Activated T-helper 2 cell treated with anti-CD3 and anti-CD28 coated beads, Interferon-gamma antibody, Interleukin-2, Interleukin-4, amounts not matched to agents 10 μg/mL and 5 μg/mL and 100 μg/mL, durations not matched to agents 14 hours and 24 hours and 36 hours (primary cell): ENCODE results near the gene CFAP61. TPM values are rescaled to one million over a fixed set of nuclear protein-coding genes. Genes with fewer than 3 reads are reported as not detected.

ENCODE experiments used
- DNase-seq: peaks from one replicate; pipeline ENCODE4 v3.0.0; 2021; ENCODE audit warnings: low spot score
- H3K27ac Mint-ChIP-seq: one replicate; pipeline ENCODE4 v1.8.0; 2021; ENCODE audit warnings: mixed read lengths
- H3K27me3 Mint-ChIP-seq: one replicate; pipeline ENCODE4 v1.8.0; 2021; ENCODE audit warnings: low read depth, mixed read lengths
- H3K36me3 Mint-ChIP-seq: one replicate; pipeline ENCODE4 v1.8.0; 2021; ENCODE audit warnings: low read depth, mixed read lengths
- H3K4me1 Mint-ChIP-seq: one replicate; pipeline ENCODE4 v1.8.0; 2021; ENCODE audit warnings: low read depth, mixed read lengths
- H3K4me3 Mint-ChIP-seq: one replicate; pipeline ENCODE4 v1.8.0; 2021; ENCODE audit warnings: low read depth, mild to moderate bottlenecking, moderate library complexity, mixed read lengths
- H3K9me3 Mint-ChIP-seq: one replicate; pipeline ENCODE4 v1.8.0; 2021; ENCODE audit warnings: mixed read lengths
- intact Hi-C: fragments of 100-400 bp; cut with micrococcal nuclease; formaldehyde crosslinking; loops from one replicate; pipeline ENCODE4 v1.15.1; 2023
- total RNA-seq: library from RNA; stranded (reverse); gene quantifications from 2 replicates; pipeline ENCODE4 v1.2.3, GENCODE V29; 2022

Gene CFAP61
- total RNA-seq, 1 donor from 2014 or later = not detected

DNA sequence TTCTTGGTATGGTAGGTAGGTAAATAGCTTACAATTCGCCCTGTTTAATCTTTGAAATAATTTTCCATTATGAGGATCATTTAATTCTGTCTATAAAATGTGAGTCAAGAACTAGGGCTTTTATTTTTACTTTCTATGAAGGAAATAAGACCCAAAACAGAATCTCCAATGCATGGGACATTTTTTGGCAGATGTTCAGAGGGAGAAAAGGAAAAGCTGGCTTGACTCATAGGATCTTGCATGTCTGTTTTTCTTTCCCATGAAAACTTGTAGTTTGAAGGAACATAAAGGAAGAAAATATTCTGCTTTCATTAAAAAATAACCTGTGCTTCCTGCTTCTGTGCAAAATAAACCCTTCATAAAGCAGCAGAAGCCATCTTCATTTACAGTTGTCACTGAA is 172.5 kb downstream of the CFAP61 start:
- intact Hi-C loops = no loop called here
- Mint-ChIP-seq H3K9me3 (no peaks in the 10 kb centered on the region), H3K4me1 (no peaks in the 10 kb centered on the region), H3K4me3 (no peak overlapping the region), H3K36me3 (no peaks in the 10 kb centered on the region), H3K27me3 (peaks cover 3% of the 10 kb centered on the region), H3K27ac (no peak overlapping the region)
- no peak for DNase-seq

DNA sequence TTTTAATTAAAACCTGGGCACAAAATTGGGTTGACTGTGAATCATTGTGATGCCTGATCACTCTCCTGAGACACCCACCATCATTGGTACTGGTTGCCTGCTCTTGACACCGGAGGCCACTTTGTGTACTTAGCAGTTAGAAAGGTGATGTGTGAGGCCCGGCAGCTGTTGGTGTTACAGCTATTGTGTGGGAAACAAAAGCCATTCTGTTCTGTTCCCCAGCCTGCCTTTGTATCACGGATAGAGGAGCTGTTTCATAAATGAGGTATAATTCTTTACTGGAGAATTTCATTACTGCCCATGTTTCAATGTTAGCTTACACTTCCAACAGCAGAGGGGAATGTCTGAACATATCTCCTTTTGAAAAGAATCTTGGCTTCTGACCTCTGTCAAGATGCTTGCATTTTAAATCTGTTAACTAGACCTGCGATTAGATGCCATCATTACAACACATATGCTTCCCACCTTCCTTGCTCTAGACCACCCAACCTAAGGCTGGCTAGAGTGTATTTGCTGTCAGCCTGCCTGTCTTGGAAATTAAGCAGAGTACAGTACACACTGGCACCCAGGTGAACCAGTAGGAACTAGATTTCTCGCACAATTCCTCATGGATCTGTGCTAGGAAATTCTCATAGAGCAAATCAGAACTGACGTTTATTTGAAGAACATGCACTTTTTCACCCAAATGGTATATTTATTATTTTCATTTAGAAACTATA is 173.2 kb downstream of the CFAP61 start:
- Mint-ChIP-seq H3K27ac (no peak overlapping the region), H3K4me3 (no peak overlapping the region), H3K36me3 (no peaks in the 10 kb centered on the region), H3K9me3 (no peaks in the 10 kb centered on the region), H3K27me3 (peaks cover 1% of the 10 kb centered on the region), H3K4me1 (no peaks in the 10 kb centered on the region)
- no peak for DNase-seq
- intact Hi-C loops = no loop called here

DNA sequence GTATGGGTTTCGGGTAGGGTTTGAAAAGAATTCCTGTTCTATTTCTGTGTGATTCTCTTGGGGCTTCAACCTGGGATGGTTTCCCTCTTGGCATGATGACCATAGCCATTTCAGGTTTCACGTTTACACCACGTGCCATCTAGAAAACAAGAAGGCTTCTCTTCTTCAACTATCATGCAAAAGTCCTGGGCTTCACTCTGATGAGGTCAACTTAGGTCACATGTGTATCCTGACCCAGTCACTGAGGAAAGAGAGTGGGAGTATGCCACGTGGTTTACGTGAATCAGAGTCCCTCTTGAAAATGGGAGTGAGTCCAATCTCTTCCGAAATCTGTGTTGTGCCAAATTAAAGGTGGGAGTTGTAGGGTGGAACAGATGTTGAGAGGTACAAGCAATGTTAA is 174.2 kb downstream of the CFAP61 start:
- Mint-ChIP-seq H3K4me3 (no peak overlapping the region), H3K36me3 (no peaks in the 10 kb centered on the region), H3K27me3 (peaks cover 1% of the 10 kb centered on the region), H3K4me1 (no peaks in the 10 kb centered on the region), H3K27ac (no peak overlapping the region), H3K9me3 (no peaks in the 10 kb centered on the region)
- DNase-seq = no peak
- intact Hi-C loops = no loop called here

DNA sequence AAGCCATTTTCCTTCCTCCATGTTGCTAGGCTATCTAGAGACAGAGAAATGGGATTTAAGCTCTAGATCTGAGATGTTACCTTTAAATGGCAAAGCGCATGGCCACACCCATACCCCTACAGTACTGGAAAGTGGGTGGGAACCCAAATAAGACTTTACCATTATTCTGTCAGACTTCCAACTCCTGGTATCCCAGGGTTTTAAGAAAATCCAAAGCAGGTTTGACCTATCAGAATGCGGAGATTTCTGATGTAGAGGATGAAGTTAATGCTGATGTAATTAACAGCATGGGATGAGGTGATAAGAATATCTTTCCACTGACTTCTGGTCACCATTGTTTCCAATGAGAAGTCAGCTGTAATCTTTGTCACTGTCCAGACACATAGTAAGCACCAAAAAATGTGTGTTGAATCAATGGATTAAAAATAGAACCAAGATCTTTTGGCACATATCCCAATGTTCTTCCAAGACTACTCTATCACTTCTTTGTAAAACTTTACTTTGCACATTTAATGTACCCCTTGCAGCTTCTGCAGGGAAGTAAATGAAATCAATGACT is 174.8 kb downstream of the CFAP61 start:
- H3K4me1 Mint-ChIP-seq = no peaks in the 10 kb centered on the region
- intact Hi-C loops = no loop called here
- H3K27ac Mint-ChIP-seq = no peak overlapping the region
- H3K9me3 Mint-ChIP-seq = no peaks in the 10 kb centered on the region
- no peak for DNase-seq
- no peak overlapping the region for H3K4me3 Mint-ChIP-seq
- H3K36me3 Mint-ChIP-seq = no peaks in the 10 kb centered on the region
- peaks cover 1% of the 10 kb centered on the region for H3K27me3 Mint-ChIP-seq

DNA sequence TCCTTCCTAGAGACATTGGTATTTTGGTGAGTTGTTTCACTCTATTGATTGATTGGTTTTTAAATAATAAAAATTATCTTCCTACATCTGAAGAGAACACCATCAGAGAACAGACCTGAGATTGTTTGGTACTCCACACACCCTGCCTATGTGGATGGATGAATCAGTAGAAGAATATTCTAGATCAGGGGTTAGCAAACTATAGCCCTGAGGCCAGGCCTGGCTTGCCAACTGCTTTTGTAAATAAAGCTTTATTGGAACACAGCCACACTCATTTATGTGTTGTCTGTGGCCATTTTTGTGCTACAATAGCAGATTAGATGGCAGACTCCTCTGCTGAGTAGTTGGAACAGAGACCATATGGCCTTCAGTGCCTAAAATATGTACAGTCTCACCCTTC is 176.0 kb downstream of the CFAP61 start:
- no peaks in the 10 kb centered on the region for H3K4me1 Mint-ChIP-seq
- no peaks in the 10 kb centered on the region for H3K9me3 Mint-ChIP-seq
- intact Hi-C loops = no loop called here
- no peak overlapping the region for H3K27ac Mint-ChIP-seq
- peaks cover 1% of the 10 kb centered on the region for H3K27me3 Mint-ChIP-seq
- H3K4me3 Mint-ChIP-seq = no peak overlapping the region
- no peaks in the 10 kb centered on the region for H3K36me3 Mint-ChIP-seq
- DNase-seq = no peak

DNA sequence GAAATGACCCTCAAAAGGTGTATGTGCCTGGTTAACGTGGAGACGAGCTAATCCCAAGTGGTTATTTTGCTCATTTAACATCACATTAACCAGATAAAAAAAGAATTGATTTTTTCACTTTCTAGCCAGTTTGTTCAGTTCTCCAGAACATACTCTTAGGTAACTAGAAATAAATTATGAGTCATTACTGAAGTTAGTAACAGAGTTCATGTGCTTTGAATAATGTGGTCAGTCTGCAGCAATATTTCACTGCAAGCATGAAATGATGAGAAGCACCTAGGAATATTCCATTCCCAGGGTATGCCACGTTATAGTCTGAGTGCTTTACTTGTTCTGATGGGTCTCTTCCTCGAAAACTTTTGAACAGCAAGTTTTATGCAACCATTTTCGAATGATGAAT is 177.3 kb downstream of the CFAP61 start:
- H3K27me3 Mint-ChIP-seq = no peaks in the 10 kb centered on the region
- no peaks in the 10 kb centered on the region for H3K4me1 Mint-ChIP-seq
- no peak overlapping the region for H3K27ac Mint-ChIP-seq
- no peak overlapping the region for H3K4me3 Mint-ChIP-seq
- no peaks in the 10 kb centered on the region for H3K36me3 Mint-ChIP-seq
- intact Hi-C loops = no loop called here
- no peaks in the 10 kb centered on the region for H3K9me3 Mint-ChIP-seq
- no peak for DNase-seq

DNA sequence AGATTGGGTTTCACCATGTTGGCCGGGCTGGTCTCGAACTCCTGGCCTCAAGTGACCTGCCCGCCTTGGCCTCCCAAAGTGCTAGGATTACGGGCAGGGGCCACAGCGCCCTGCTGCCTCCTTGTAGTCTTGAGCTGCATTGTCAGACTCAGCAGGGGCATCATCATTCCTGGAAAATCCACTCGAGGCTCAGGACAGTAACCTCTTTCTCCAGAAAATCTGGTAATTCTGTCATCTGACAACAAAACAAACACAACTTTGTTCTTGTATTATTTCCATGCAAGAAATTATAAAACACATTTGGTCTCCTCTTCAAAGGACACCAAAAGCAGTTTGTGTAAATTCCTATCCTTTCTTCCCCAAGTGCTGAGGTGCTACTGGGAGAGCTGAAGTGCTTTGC is 178.4 kb downstream of the CFAP61 start:
- H3K36me3 Mint-ChIP-seq = no peaks in the 10 kb centered on the region
- no peak for DNase-seq
- intact Hi-C loops = no loop called here
- H3K4me3 Mint-ChIP-seq = no peak overlapping the region
- no peaks in the 10 kb centered on the region for H3K27me3 Mint-ChIP-seq
- H3K27ac Mint-ChIP-seq = no peak overlapping the region
- H3K9me3 Mint-ChIP-seq = no peaks in the 10 kb centered on the region
- no peaks in the 10 kb centered on the region for H3K4me1 Mint-ChIP-seq

DNA sequence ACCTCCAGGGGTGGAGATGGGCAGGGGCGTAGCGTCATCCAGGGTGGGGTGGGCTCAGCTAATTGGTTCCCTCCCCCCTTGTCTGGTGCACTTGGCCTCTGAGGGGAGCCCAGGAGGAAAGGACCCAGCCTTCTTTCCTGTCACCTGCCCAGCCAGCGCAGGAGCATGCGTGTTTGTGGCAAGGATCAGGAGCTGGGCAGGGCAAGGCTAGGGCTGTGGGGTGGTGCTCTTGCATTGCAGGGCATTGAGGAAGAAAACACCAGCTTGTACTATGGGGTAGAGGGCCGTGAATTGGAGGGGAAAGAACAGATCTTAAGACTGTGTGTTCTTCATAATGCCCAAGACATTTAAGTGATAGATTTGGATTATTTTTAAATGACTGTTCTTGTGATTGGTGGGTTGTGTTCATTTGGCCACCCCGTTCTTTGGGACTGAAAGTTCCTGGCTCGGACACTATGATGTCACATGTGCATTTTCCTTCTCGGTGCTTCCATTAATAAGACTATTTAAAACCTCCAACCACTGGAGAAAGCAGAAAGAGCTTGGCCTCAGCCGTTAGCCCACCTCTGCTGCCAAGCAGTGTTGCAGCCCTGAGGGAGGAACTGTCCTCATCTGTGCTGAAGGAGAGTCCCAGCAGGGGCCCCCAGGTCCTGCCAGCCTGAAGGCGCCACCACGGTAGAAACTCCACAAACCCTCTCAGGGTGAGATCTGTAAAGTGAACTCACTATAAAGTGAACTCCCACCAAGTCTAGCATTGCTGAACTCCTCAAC is 179.4 kb downstream of the CFAP61 start:
- H3K36me3 Mint-ChIP-seq = no peaks in the 10 kb centered on the region
- H3K9me3 Mint-ChIP-seq = no peaks in the 10 kb centered on the region
- no peaks in the 10 kb centered on the region for H3K27me3 Mint-ChIP-seq
- no peaks in the 10 kb centered on the region for H3K4me1 Mint-ChIP-seq
- no peak for DNase-seq
- no peak overlapping the region for H3K4me3 Mint-ChIP-seq
- intact Hi-C loops = no loop called here
- H3K27ac Mint-ChIP-seq = no peak overlapping the region

DNA sequence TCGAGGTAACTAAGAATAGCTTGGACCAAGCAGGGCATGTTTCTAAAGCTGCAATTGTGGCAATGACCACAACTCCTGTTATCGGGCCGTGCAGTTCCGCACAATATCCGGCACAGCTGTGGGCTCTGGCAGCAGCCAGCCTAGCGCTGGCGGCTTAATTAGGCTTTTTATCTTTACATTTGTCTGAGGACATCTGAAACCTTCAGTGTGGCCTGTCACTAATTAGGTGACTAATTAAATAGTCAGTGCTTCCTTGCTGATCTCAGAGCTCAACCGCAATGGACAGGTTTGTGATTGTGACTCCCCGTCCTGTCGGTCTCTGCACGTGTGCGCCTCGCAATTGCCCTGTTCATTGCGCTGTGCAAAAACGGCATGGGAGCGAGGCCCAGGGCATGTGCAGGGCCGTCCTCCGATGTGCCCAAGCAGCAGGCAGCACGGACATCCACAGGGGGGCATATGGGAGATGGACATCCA is 180.7 kb downstream of the CFAP61 start:
- H3K9me3 Mint-ChIP-seq = no peaks in the 10 kb centered on the region
- no peak for DNase-seq
- no peaks in the 10 kb centered on the region for H3K36me3 Mint-ChIP-seq
- no peaks in the 10 kb centered on the region for H3K4me1 Mint-ChIP-seq
- no peak overlapping the region for H3K27ac Mint-ChIP-seq
- intact Hi-C loops = no loop called here
- no peak overlapping the region for H3K4me3 Mint-ChIP-seq
- peaks cover 3% of the 10 kb centered on the region for H3K27me3 Mint-ChIP-seq

DNA sequence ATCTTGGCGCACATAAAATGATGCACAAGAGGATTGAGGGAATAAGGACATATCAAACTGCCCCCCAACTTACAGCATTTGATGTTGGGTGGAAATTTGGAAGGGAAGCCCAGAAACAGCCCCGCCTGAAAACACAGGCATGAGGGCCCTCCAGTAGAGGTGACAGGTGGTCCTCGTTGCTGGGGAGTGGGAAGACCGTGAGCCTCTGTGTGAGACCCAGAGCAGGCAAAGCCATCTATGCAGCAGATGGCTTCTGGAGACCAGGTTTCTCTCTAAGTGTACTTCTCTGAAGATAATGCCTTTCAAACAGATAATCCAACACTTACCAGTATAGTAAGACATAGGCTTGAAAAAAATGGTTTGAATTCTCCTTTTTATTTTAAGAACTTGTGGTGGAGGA is 183.3 kb downstream of the CFAP61 start:
- Mint-ChIP-seq H3K36me3 (no peaks in the 10 kb centered on the region), H3K4me1 (no peaks in the 10 kb centered on the region), H3K27ac (no peak overlapping the region), H3K4me3 (no peak overlapping the region), H3K9me3 (no peaks in the 10 kb centered on the region), H3K27me3 (peaks cover 4% of the 10 kb centered on the region)
- no peak for DNase-seq
- intact Hi-C loops = loop anchor here (5.0 kb wide), 1 partner anchor 153 kb away; no protein-coding TSS in a partner anchor

DNA sequence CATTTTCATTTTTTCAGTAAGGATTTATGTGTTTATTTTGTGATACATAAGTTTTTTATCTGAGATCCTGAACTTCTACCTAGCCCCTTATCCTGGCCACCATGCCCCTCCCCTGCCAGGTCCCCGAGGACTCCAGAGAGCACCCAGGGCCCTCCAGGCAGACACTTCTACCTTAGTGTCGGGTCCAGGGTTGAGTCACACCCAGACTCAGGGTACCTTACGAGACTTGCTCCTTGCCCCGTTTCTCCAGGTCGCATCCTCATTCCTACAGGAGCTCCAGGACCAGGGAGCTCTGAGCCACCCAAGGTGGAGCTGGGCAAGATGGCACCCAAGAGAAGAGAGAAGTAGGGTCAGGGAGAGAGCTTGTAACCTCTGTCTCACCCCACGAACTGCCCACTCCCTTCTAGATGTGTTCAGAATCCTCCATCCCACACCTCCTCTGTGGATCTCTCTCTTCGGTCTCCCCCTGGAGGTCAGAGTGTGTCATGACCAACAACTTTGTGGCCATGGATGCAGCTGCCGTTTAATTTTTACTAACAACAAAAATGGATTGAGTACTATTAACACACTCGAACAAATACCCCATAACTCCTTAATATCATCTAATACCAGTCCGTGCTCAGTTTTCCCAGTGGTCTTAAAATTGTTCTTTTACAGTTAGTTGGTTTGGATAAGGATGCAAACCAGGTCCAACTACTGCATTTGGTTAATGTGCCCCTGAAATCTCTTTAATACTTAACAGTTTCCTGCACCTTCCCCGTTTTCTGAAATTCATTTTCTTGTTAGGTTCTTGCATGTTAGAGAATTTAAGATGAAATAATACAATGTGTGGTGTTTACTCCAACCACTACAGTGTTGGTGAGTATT is 185.0 kb downstream of the CFAP61 start:
- H3K9me3 Mint-ChIP-seq = no peaks in the 10 kb centered on the region

DNA sequence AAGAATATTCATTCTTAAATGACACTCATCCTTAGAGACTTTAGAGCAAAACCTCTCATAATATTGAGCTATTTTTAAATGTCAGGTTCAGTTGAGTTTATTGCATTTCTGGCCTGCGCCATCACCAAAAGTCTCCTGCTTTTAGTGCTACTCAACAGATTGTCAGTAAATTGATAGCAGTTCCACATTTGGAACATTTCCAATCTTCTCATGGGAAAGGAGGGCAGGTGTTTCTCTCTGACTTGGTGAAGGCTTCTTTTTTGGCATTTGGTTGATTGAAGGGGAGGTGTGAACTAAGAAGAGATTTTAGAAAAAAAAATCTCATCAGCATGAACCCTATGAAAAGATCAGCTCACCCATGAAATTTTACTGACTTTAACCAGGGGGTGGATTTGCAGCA is 189.6 kb downstream of the CFAP61 start:
- H3K27me3 Mint-ChIP-seq = peaks cover 4% of the 10 kb centered on the region
- H3K36me3 Mint-ChIP-seq = no peaks in the 10 kb centered on the region
- H3K27ac Mint-ChIP-seq = no peak overlapping the region
- intact Hi-C loops = no loop called here
- H3K9me3 Mint-ChIP-seq = no peaks in the 10 kb centered on the region
- H3K4me1 Mint-ChIP-seq = no peaks in the 10 kb centered on the region
- no peak for DNase-seq
- no peak overlapping the region for H3K4me3 Mint-ChIP-seq

More for the DNA sequence above, 185.0 kb downstream of the CFAP61 start:
- no peaks in the 10 kb centered on the region for H3K36me3 Mint-ChIP-seq
- H3K27me3 Mint-ChIP-seq = peaks cover 4% of the 10 kb centered on the region
- no peaks in the 10 kb centered on the region for H3K4me1 Mint-ChIP-seq
- no peak for DNase-seq
- H3K4me3 Mint-ChIP-seq = no peak overlapping the region
- no peak overlapping the region for H3K27ac Mint-ChIP-seq
- intact Hi-C loops = loop anchor here (5.0 kb wide), 1 partner anchor 155 kb away; no protein-coding TSS in a partner anchor
